Natural killer cell (primary cell): ENCODE measurements around the gene PLPP6. TPM values are rescaled to one million over a fixed set of nuclear protein-coding genes. Genes with fewer than 3 reads are reported as not detected.
A peak's percentile ranks its signal among the peaks of the same experiment; 100 is the strongest.

Source experiments
- ATAC-seq, 3 donors: fragments of 150-1000 bp in 2 of 3; fragments of 200-7000 bp in 1 of 3; cut with Tn5 transposase; 1 replicate in 1 of 3; 2 replicates in 2 of 3; pipeline ENCODE4 v1.10.0; 2021; ENCODE audit warnings: mild to moderate bottlenecking in 2 of 3, moderate library complexity in 2 of 3
- DNase-seq, 2 donors: peaks; one replicate each; pipeline versions ENCODE4 v3.0.0 to v3.0.0-alpha.2; 2013 to 2021; ENCODE audit warnings: mixed read lengths in 1 of 2
- H3K27ac ChIP-seq: one replicate; pipeline ENCODE4 v1.5.1; 2013; ENCODE audit warnings: mild to moderate bottlenecking, low read length
- H3K27me3 ChIP-seq: one replicate; pipeline ENCODE4 v1.6.1; 2013; ENCODE audit warnings: low read length; ENCODE audit not compliant: control insufficient read depth, insufficient read depth
- H3K36me3 ChIP-seq: one replicate; pipeline ENCODE4 v1.6.1; 2013; ENCODE audit warnings: low read length; ENCODE audit not compliant: control insufficient read depth, insufficient read depth
- H3K4me1 ChIP-seq: one replicate; pipeline ENCODE4 v1.6.1; 2013; ENCODE audit warnings: low read length; ENCODE audit not compliant: control insufficient read depth, insufficient read depth
- H3K4me3 ChIP-seq: one replicate; pipeline ENCODE4 v1.5.1; 2013; ENCODE audit warnings: low read length
- H3K9me3 ChIP-seq: one replicate; pipeline ENCODE4 v1.6.1; 2013; ENCODE audit warnings: low read length; ENCODE audit not compliant: control insufficient read depth, insufficient read depth
- H3K27ac Mint-ChIP-seq, 2 donors: one replicate each; pipeline ENCODE4 v1.8.0; 2022; ENCODE audit warnings: mild to moderate bottlenecking in 2 of 2, mixed read lengths in 2 of 2, moderate library complexity in 1 of 2
- H3K27me3 Mint-ChIP-seq, 2 donors: one replicate each; pipeline ENCODE4 v1.8.0; 2022; ENCODE audit warnings: low read depth in 2 of 2, mixed read lengths in 2 of 2
- H3K36me3 Mint-ChIP-seq: one replicate; pipeline ENCODE4 v1.8.0; 2022; ENCODE audit warnings: mixed read lengths
- H3K4me1 Mint-ChIP-seq, 2 donors: one replicate each; pipeline ENCODE4 v1.8.0; 2022; ENCODE audit warnings: mixed read lengths in 2 of 2
- H3K4me3 Mint-ChIP-seq: one replicate; pipeline ENCODE4 v1.8.0; 2022; ENCODE audit warnings: mild to moderate bottlenecking, moderate library complexity, mixed read lengths
- H3K9me3 Mint-ChIP-seq, 2 donors: one replicate each; pipeline ENCODE4 v1.8.0; 2022; ENCODE audit warnings: mixed read lengths in 2 of 2
- CTCF ChIP-seq: fragments of 200-600 bp; IDR thresholded peaks from one replicate; pipeline ENCODE4 v1.8.0; 2022; ENCODE audit warnings: antibody characterized with exemption
- WGBS: methylation state at CpG from one replicate; pipeline ENCODE4 v1.1.7; 2013; ENCODE audit warnings: missing lambda C conversion rate; ENCODE audit not compliant: insufficient coverage; 5-methylcytosine and 5-hydroxymethylcytosine counted together
- intact Hi-C: fragments of 100-400 bp; cut with micrococcal nuclease; formaldehyde crosslinking; loops from one replicate; pipeline ENCODE4 v1.14.2; 2022
- total RNA-seq, 4 donors: library from RNA; stranded (reverse); fragments of 120-200 nt in 1 of 4; gene quantifications; one replicate each; pipeline versions ENCODE4 v1.2.3 to v1.2.4, GENCODE V29; 2013 to 2022

The PLPP6 gene
- total RNA-seq, 3 donors from 2014 or later (not counting 1 experiment from before 2014, with no cell fraction given): 3.7 to 5.6 (median 3.8) TPM

- no peaks in the 10 kb centered on the region for H3K9me3 Mint-ChIP-seq
- intact Hi-C loops: no loop called here
- Histone ChIP-seq H3K27me3 (no peaks in the 10 kb centered on the region), H3K9me3 (no peaks in the 10 kb centered on the region), H3K27ac (no peak overlapping the region), H3K36me3 (no peaks in the 10 kb centered on the region), H3K4me1 (peaks cover 8% of the 10 kb centered on the region), H3K4me3 (no peak overlapping the region)
- ATAC-seq (no peak), DNase-seq (no peak)
- H3K4me1 Mint-ChIP-seq: peaks cover 14 to 15% of the 10 kb centered on the region in 2 donors
- no peak for TF ChIP-seq CTCF
- H3K27me3 Mint-ChIP-seq: no peaks in the 10 kb centered on the region
- H3K4me3 Mint-ChIP-seq: no peak overlapping the region
- 79% methylated on average over 2 of the region's 2 CpGs for WGBS
- H3K36me3 Mint-ChIP-seq: no peaks in the 10 kb centered on the region
- no peak overlapping the region for H3K27ac Mint-ChIP-seq
These were observed 41.1 kb upstream of the PLPP6 start for GRCh38 chr9:4620881-4621555.

GRCh38 chr9:4622016-4622415 is 40.1 kb upstream of the PLPP6 start:
- Mint-ChIP-seq H3K4me3 (no peak overlapping the region), H3K27ac (no peak overlapping the region), H3K4me1 (peaks cover 14 to 15% of the 10 kb centered on the region in 2 donors), H3K36me3 (no peaks in the 10 kb centered on the region), H3K27me3 (no peaks in the 10 kb centered on the region), H3K9me3 (no peaks in the 10 kb centered on the region)
- H3K4me3 ChIP-seq: no peak overlapping the region
- no peaks in the 10 kb centered on the region for H3K27me3 ChIP-seq
- H3K4me1 ChIP-seq: peaks cover 8% of the 10 kb centered on the region
- intact Hi-C loops: no loop called here
- DNase-seq (no peak), ATAC-seq (no peak)
- H3K27ac ChIP-seq: no peak overlapping the region
- TF ChIP-seq CTCF: no peak
- 87% methylated on average over 10 of the region's 10 CpGs for WGBS
- no peaks in the 10 kb centered on the region for H3K36me3 ChIP-seq
- H3K9me3 ChIP-seq: no peaks in the 10 kb centered on the region

- 25% methylated on average over 1 of the region's 2 CpGs for WGBS
- Histone ChIP-seq H3K36me3 (no peaks in the 10 kb centered on the region), H3K27ac (no peak overlapping the region), H3K4me1 (no peaks in the 10 kb centered on the region), H3K4me3 (no peak overlapping the region), H3K27me3 (no peaks in the 10 kb centered on the region), H3K9me3 (no peaks in the 10 kb centered on the region)
- Mint-ChIP-seq H3K36me3 (no peaks in the 10 kb centered on the region), H3K27me3 (peaks cover 2 to 26% of the 10 kb centered on the region in 2 donors), H3K4me1 (no peaks in the 10 kb centered on the region), H3K27ac (no peak overlapping the region), H3K4me3 (no peak overlapping the region), H3K9me3 (no peaks in the 10 kb centered on the region)
- no peak for TF ChIP-seq CTCF
- peak in 1 of 2 donors; percentile 16 for DNase-seq
- intact Hi-C loops: no loop called here
- ATAC-seq: no peak
These were observed 31.3 kb upstream of the PLPP6 start for GRCh38 chr9:4630836-4631235.

GRCh38 chr9:4638968-4639367 is 23.1 kb upstream of the PLPP6 start:
- Histone ChIP-seq H3K4me1 (no peaks in the 10 kb centered on the region), H3K36me3 (no peaks in the 10 kb centered on the region), H3K27ac (no peak overlapping the region), H3K9me3 (no peaks in the 10 kb centered on the region), H3K4me3 (no peak overlapping the region), H3K27me3 (no peaks in the 10 kb centered on the region)
- Mint-ChIP-seq H3K27ac (no peak overlapping the region), H3K36me3 (no peaks in the 10 kb centered on the region), H3K4me1 (no peaks in the 10 kb centered on the region), H3K4me3 (no peak overlapping the region), H3K9me3 (no peaks in the 10 kb centered on the region), H3K27me3 (peaks cover 14 to 32% of the 10 kb centered on the region in 2 donors)
- no peak for TF ChIP-seq CTCF
- ATAC-seq: no peak
- DNase-seq: no peak
- 84% methylated on average over 3 of the region's 3 CpGs for WGBS
- intact Hi-C loops: no loop called here
